GM06990 (cell line): ENCODE measurements around the gene ANKRD34A.

Experiments
- DNase-seq: peaks from one replicate; pipeline ENCODE4 v3.0.0-alpha.2; 2011; ENCODE audit not compliant: insufficient read length; ENCODE audit errors: extremely low read depth
- H3K27me3 ChIP-seq: replicated peaks from 2 replicates; pipeline ENCODE4 v1.6.0; 2011; ENCODE audit warnings: low read length; ENCODE audit not compliant: control insufficient read depth, insufficient read depth
- H3K36me3 ChIP-seq: 2 replicates; pipeline ENCODE4 v1.5.1; 2011; ENCODE audit warnings: low read length; ENCODE audit not compliant: control insufficient read depth, insufficient read depth
- H3K4me3 ChIP-seq: replicated peaks from 2 replicates; pipeline ENCODE4 v1.5.1; 2011; ENCODE audit warnings: low read depth, mild to moderate bottlenecking, control low read depth, low read length
- TF ChIP-seq, protein P1 (sequence below): IDR thresholded peaks from 2 replicates; pipeline ENCODE4 v1.5.1; 2011; ENCODE audit warnings: low read length, control low read depth, mild to moderate bottlenecking, inconsistent platforms; ENCODE audit not compliant: insufficient read depth, poor library complexity, severe bottlenecking

ANKRD34A gene

DNA sequence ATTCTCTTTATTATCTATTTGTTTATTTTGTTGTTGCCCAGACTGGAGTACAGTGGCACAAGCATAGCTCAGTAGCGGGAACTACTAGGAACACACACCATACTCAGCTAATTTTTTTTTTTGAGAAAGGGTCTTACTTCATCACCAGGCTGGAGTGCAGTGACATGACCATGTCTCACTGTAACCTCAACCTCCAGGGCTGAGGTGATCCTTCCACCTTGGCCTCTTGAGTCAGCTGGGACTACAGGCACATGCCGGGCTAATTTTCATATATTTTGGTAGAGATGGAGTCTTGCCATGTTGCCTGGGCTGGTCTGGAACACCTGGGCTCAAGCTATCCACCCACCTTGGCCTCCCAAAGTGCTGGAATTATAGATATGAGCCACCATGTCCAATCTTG is 37.3 kb upstream of the ANKRD34A start:
- H3K36me3 ChIP-seq: no peaks in the 10 kb centered on the region
- no peaks in the 10 kb centered on the region for H3K27me3 ChIP-seq
- no peak overlapping the region for H3K4me3 ChIP-seq
- DNase-seq: no peak
- TF ChIP-seq, protein P1, sequence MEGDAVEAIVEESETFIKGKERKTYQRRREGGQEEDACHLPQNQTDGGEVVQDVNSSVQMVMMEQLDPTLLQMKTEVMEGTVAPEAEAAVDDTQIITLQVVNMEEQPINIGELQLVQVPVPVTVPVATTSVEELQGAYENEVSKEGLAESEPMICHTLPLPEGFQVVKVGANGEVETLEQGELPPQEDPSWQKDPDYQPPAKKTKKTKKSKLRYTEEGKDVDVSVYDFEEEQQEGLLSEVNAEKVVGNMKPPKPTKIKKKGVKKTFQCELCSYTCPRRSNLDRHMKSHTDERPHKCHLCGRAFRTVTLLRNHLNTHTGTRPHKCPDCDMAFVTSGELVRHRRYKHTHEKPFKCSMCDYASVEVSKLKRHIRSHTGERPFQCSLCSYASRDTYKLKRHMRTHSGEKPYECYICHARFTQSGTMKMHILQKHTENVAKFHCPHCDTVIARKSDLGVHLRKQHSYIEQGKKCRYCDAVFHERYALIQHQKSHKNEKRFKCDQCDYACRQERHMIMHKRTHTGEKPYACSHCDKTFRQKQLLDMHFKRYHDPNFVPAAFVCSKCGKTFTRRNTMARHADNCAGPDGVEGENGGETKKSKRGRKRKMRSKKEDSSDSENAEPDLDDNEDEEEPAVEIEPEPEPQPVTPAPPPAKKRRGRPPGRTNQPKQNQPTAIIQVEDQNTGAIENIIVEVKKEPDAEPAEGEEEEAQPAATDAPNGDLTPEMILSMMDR: no peak

DNA sequence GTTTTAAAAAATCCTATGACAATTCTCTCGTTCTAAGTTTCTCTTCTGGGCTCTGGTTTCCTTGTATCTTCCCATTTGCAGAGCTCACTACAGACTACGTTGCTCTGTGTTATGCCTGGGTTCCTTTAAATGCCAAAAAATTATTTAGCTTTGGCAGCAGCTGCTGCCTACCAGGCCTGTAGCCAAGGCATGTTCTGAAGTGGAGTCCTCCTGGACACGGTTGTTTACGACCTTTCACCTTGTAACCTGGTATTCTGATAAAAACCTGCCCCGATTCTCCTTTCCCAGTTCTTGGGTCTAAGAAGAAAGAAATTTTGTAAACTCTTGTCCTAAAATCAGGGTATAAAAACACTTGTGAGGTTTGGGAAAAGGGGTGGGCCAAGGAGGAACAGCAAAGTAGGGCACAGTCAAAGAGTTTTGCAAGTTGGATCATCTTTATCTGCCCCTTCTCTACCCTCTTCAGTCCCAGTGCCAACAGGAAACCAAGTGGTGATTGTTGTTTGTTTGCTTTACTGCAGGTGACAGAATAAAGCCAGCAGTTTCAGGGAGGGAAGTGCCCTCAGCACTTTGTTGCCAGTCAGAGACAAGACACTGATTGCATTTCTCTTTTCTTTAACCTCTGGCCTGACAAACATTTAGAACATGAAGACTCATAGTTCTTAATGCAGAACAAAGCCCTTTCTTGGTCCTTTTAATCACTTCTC is 35.1 kb upstream of the ANKRD34A start:
- Histone ChIP-seq H3K27me3 (no peaks in the 10 kb centered on the region), H3K36me3 (peaks cover 2% of the 10 kb centered on the region), H3K4me3 (no peak overlapping the region)
- no peak for DNase-seq
- TF ChIP-seq, protein P1: no peak

- Histone ChIP-seq H3K27me3 (no peaks in the 10 kb centered on the region), H3K36me3 (peaks cover 9% of the 10 kb centered on the region), H3K4me3 (no peak overlapping the region; the same call in 1 of the 2 replicates)
- TF ChIP-seq, protein P1: no peak
- no peak for DNase-seq
These were observed 33.3 kb upstream of the ANKRD34A start for GRCh38 chr1:145997718-145998023.

DNA sequence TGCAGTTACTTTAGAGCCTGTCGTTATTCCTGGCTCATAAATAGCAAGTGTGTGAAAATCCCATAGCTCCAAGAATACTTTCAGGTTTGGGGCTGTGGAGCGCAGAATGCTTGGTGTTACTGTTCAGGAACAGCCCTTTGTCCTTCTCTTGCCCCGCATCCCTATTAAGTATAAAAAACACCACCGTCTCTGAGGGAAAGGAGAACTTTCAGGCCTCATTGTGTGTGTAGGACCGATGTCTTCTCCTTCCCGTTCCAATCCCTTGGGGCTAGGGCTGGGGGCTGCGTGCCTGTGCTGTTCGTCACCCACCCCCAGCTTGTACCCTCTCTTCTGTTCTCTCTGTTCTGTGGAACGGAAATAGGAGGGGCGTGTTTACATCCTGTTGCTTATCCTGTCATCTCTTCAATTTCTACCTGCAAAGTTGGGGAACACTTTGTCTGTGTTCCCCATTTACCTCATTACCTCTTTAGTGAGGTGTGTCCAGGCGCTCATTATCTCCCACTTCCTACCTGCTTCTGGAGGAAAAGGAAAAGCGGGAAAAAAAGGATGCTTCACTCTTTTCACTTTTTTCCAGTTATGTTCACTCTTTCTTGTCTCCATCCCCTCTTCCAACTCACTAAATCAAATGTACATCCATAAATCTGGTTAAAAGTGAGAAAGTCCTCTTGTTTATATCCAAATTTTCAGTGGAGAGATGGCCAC is 32.8 kb upstream of the ANKRD34A start:
- TF ChIP-seq, protein P1: no peak
- H3K36me3 ChIP-seq: peaks cover 9% of the 10 kb centered on the region
- peak; percentile 61 for DNase-seq
- H3K4me3 ChIP-seq: peak overlapping the region; percentile 68
- H3K27me3 ChIP-seq: no peaks in the 10 kb centered on the region

DNA sequence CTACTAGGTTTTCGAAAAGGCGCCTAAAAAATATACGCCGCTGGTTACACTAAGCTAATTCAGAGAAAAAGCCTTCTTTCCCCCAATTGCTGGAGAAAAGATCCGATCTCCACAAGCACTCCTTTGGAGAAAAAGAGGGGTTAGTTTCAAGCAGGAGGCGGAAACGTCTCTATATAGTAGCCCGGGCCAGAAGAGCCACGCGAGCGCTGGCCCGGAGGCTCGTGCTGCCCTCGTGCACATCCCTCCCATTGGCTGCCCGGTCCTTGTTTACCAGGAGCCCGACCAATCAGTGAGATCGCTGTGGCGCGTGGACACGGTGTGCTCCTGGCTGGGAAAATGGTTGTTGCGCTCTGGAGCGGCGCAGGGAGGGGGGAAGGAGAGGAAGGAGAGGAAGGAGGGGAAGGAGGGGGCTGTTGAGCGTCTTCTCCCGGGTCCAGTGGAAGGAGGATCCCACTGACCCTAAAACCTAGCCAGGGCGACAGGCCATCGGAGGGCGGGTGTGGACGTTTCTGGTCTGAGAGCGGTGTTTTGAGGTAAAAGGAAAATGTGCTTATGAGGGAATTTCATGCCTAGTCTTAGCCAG is 32.1 kb upstream of the ANKRD34A start, which contains the start of gene TXNIP:
TSS of gene TXNIP (minus strand) at position 147 of the 583 bp plus-strand sequence. CDS start 313 bp downstream, outside the sequence.
- peak; percentile 90 for DNase-seq
- Histone ChIP-seq H3K27me3 (no peaks in the 10 kb centered on the region), H3K4me3 (peak within 1 kb of the TSS; percentile 68), H3K36me3 (peaks cover 9% of the 10 kb centered on the region)
- TF ChIP-seq, protein P1: no peak
